ENCODE measurements around the gene ELSPBP1.
"Not testable (repeated sequence)": the region's sequence is repeated elsewhere in the genome, so short reads cannot be mapped to it uniquely, and the experiment has no call there.

Gene ELSPBP1

DNA sequence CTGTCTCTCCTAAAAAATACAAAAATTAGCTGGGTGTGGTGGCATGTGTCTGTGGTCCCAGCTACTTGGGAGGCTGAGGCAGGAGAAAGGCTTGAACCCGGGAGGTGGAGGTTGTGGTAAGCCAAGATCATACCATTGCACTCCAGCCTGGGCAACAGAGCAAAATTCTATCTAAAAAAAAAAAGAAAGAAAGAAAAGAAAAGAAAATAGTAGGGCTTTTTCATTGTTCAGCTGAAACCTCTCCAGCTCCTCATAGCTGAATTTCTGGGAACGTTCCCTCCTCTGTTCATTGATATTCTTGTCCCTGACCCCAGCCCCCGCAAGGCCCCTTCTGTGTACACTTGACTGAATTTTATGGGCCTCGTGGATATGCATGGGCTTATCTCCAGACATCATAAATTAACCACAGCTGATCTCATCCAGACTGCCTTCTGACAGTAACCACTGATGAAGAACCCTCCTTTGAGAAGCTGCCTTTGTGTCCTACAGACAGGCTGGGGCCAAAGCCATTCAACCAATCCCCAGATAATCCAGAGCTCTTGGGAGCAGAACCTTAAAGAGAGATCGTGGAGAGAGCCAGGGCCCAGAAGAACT is at the start of gene ELSPBP1:
Gene ELSPBP1 (plus strand): TSS at position 424 of the 594 bp plus-strand sequence. CDS start 14,036 bp downstream, outside the sequence.
- DNase-seq (ENCODE audit: low read depth in 2 of 2): no peak

- DNase-seq (ENCODE audit: low read depth in 2 of 2): not testable (repeated sequence)
Measured at GRCh38 chr19:47949852-47950521, 44.4 kb upstream of the ELSPBP1 start.

DNA sequence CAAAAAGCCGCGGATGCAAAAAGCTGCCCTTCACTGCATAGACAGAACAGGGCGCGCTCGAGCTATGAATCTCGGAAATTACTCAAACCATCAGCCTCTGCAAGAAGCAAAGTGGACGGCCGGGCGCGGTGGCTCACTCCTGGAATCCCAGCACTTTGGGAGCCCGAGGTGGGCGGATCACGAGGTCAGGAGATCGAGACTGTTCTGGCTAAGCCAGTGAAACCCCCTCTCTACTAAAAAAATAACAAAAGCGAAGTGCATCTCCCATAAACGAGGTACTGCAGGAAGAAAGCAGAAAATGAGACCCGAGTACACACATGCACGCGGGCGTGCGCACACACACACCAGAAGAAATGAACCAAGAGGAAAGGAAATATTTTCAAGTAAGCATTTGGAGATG is 42.3 kb upstream of the ELSPBP1 start:
- not testable (repeated sequence) for DNase-seq (ENCODE audit: low read depth in 2 of 2)

- not testable (repeated sequence) for DNase-seq (ENCODE audit: low read depth in 2 of 2)
Measured at GRCh38 chr19:47955936-47956335, 38.5 kb upstream of the ELSPBP1 start.

DNA sequence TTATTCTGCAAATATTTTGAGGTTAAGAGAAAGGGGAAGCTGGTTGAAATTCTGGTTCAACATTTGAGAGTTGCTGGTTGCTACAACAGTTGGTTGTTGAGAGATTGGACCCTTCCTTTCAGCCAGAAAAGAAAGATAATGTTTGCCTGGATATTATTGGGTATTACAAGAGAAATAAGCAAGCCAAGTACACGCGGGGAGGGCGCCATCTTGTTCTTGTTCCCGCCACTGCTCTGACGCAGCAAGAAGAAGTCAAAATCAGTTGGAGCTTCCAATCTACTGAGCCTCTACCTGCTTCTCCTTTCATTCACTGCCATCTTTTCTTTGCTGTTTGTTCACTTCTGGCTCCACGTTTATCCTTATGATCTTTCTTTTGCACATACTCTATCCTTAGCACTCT is 20.9 kb upstream of the ELSPBP1 start:
- DNase-seq (ENCODE audit: low read depth in 2 of 2): no peak

DNA sequence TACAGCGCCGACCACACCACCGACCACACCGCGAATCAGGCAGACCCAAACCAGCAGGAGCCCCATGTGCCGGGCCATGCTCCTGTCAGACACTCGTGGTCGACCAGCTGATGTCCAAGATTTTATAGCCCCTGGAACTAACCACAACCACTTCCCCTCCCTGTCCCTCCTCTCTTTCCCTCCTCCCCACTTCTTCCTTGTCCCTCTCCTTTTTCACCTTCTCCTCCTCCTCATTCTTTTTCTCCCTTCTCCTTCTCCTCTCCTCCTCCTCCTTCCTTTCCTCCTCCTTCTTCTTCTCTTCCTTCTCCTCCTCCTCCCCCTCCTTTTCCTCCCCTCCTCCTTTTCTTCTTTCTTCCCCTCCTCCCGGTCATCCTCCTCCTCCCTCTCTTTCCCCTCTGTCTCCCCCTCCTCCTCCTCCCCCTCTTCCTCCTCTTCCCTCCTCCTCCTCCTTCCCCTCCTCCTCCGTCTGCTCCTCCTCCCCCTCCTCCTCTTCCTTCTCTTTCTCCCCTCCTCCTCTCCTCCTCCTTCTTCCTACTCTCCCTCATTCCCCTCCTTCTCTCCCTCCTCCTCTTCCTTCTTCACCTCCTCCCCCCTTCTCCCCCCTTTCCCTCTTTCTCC is 3.1 kb upstream of the ELSPBP1 start:
- DNase-seq (ENCODE audit: low read depth in 2 of 2): no peak

DNA sequence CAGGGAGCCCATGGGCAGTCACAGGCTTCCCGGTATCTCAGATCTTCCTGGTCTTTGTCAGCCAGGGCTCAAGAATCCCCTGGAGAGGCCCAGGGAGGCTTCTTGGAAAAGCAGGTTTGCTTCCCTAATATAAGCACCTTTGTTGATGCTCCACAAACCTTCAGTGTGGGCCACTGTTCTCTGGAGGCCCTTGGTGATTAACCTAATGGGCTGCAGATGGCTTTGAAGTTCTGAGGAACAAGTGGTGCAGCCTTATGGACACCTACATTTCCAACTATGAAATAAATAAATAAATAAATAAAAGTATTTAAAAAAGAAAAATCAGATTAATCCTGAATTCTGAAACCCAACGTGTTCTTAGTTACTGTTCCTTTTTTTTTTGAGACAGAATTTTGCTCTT is 2.4 kb upstream of the ELSPBP1 start, which contains the start of gene BSPH1:
Gene BSPH1 (minus strand): TSS at position 101 of the 400 bp plus-strand sequence. CDS start 89 bp downstream, at position 12.
- no peak for DNase-seq (ENCODE audit: low read depth in 2 of 2)

DNA sequence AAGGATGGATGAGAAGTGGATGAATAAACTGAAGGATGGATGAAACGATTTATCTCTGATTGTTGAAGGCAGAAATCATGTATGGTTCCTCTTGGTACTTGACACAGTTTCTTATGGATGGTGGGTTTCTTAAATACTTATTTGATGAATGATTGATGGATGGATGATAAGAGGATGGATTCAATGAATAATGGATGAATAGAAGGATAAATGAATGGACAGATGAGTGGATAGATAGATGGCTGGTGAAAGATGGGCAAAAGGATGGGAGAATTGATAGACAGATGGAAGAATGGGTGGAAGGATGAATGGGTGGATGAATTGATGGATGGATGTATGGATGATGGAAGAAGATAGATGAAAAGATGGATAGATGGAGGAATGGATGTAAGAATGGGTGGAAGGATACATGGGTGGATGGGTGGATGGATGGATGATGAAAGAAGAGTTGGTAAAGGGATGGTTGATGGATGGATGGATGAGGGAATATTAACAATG is 1.8 kb downstream of the ELSPBP1 start:
- no peak for DNase-seq (ENCODE audit: low read depth in 2 of 2)

DNA sequence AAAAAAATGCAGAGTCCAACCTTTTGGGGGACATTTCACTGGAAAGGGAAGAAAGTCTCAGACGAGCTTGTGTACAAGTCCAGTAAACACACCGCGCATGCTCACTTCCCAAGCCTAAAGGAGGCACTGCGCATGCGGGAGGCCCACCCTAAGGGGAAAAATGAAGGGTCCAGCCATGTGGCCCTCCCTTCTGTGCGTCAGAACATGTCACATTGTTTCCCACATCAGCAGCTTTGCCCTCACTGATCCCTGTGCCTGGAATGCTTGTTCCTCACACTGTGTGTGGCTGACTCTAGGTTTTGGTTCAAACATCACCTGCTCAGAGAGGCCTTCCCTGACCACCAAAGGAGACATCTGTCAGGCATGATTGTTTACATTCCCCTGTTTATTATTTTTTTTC is 4.4 kb downstream of the ELSPBP1 start:
- DNase-seq (ENCODE audit: low read depth in 2 of 2): no peak

- no peak for DNase-seq (ENCODE audit: low read depth in 2 of 2)
Measured at GRCh38 chr19:48000846-48001245, 6.4 kb downstream of the ELSPBP1 start.

- DNase-seq (ENCODE audit: low read depth in 2 of 2): no peak
Measured at GRCh38 chr19:48004236-48004635, 9.8 kb downstream of the ELSPBP1 start.

DNA sequence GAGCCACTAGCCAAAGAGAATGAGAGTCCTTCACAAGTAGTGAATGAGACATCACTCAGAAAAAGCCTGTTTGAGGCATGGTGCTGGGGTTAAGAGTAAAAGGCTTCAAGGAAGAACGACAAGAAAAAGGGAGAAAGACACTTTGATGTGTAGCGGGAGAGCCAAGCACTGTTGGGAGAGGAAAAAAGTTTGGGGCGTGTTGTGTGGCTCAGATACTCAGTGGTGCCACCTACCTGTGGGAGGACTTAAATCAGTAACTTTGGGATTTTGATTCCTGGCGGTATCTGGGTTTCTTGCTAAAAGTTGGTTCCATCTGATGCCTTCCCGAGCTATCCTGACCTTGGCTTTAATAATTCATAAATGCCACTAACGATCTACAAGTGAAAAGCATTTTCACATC is 12.3 kb downstream of the ELSPBP1 start:
- no peak for DNase-seq (ENCODE audit: low read depth in 2 of 2)

DNA sequence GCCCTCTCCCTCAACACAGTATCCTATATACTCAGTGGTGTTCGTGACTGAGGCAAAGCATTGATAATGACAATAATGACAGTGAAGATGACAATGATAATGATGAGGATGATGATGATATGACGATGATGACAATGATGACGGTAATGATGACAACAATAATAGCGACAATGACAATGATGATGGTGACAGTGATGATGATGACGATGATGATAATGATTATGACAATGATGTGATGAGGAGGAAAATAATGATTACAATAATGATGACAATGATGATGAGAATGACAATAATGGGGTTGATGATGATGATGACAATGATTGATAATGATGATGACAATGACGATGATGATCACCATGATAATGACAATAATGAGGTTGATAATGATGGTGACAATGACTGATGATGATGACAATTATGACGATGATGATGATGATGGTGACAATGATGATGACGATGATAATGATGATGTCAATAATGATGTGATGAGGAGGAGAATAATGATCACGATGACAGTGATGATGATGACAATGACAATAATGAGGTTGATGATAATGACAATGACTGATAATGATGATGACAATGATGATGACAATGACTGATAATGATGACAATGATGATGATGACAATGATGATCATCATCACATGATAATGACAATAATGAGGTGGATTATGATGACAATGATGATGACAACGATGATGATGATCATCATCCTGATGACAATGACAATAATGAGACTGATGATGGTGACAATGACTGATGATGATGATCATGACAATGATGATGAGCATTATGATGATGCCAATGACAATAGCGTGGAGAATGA is 16.7 kb downstream of the ELSPBP1 start:
- DNase-seq (ENCODE audit: low read depth in 2 of 2): no peak

DNA sequence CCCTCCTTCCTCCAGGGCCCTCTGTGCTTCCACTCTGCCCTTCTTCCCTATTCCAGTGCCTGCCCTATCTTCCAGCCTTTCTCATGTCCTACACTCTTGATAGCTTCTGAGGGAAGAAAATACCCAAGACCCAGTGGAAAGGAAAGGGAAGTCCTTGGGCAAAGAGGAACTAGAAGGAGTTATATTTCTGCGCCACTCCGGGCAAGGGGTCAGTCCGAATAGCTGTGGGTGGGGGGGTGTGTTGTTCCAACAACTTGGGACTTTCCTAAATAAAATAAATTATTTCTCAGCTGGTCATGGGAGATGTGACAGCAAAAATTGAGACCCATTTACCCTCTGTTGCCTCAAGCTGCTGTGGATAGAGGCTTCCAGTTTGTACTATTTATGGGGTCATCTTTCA is 26.3 kb downstream of the ELSPBP1 start:
- DNase-seq (ENCODE audit: low read depth in 2 of 2): no peak

GRCh38 chr19:48023011-48023410 is 28.6 kb downstream of the ELSPBP1 start:
- DNase-seq (ENCODE audit: low read depth in 2 of 2): no peak

GRCh38 chr19:48023518-48023917 is 29.1 kb downstream of the ELSPBP1 start:
- no peak for DNase-seq (ENCODE audit: low read depth in 2 of 2)

- no peak for DNase-seq (ENCODE audit: low read depth in 2 of 2)
Measured at GRCh38 chr19:48025480-48025879, 31.0 kb downstream of the ELSPBP1 start.

DNA sequence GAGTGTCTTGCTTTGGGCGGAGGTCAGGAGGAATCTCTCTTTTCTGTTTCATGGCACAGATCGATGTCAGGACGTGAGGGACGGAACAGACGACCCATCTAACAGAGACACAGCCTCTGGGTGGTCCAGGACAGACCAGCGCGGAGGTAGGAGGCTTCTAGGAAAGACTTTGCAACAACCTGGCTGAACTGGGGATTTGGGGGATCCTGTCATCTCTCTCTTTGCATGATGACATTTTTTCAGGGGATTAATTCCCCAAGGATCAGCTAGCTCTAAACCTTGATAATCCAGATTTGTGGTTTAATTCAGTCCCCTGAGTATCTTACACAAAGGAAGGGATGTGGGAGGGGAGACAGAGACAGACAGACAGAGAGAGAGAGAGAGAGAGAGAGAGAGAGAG is 35.0 kb downstream of the ELSPBP1 start:
- no peak for DNase-seq (ENCODE audit: low read depth in 2 of 2)

GRCh38 chr19:48030073-48030472 is 35.6 kb downstream of the ELSPBP1 start:
- DNase-seq (ENCODE audit: low read depth in 2 of 2): no peak

DNA sequence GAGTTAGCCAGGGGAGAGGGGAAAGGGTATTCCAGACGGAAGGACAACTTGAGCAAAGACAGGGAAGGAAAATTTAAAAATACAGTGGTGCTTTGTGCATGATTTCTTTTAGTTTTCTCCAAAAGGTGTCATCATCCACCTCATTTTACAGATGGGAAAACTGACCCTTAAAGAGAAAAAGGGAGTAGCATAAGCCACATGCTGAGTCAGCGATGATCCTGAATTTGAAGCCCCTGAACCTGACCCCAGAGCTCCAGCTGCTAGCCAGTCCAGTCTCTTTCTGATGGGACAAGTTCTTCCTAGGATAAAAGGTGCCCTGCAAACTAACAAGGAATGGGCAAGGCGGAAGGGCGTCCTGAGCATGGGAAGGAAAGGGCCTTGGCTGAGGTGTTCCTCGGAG is 39.2 kb downstream of the ELSPBP1 start:
- no peak for DNase-seq (ENCODE audit: low read depth in 2 of 2)

DNA sequence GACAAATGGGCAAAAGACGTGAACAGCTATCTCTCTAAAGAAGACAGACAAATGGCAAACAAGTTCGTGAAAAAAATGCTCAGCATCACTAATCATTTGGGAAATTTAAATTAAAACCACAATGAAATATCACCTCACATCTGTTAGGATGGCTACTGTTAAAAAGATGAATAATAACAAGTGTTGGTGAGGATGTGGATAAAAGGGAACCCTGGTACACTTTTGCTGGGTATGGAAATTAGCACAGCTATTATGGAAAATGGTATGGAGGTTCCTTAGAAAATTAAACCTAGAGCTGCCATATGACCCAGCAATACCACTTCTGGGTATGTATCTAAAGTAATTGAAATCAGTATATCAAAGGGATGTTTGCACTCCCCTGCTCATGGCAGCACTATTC is 42.3 kb downstream of the ELSPBP1 start:
- no peak for DNase-seq (ENCODE audit: low read depth in 2 of 2)

Measured in fibroblast of skin of left biceps (primary cell).